HG03460 (cell line): ENCODE results near the gene PROX2.

ENCODE experiments used
- ATAC-seq: cut with Tn5 transposase; IDR thresholded peaks from one replicate; pipeline ENCODE4 v1.9.1; 2021; ENCODE audit not compliant: unreplicated experiment

The PROX2 gene

GRCh38 chr14:74875941-74876913, at the start of gene PROX2:
PROX2 (minus strand) TSS chr14:74876145; CDS start chr14:74863834, 12,311 bp downstream.
- no peak for ATAC-seq

GRCh38 chr14:74924061-74924460, 48.1 kb upstream of the PROX2 start:
- no peak for ATAC-seq

GRCh38 chr14:74922752-74923401, 46.9 kb upstream of the PROX2 start, which contains the start of gene RPS6KL1:
RPS6KL1 (minus strand) TSS chr14:74923260; CDS start chr14:74921541, 1,719 bp downstream.
- ATAC-seq, result peak; percentile 86

- ATAC-seq, result no peak
Observed at GRCh38 chr14:74921987-74922751, 46.2 kb upstream of the PROX2 start.

GRCh38 chr14:74921053-74921620, 45.2 kb upstream of the PROX2 start:
- ATAC-seq, result no peak

GRCh38 chr14:74920281-74920680, 44.3 kb upstream of the PROX2 start:
- no peak for ATAC-seq

GRCh38 chr14:74919421-74920165, 43.6 kb upstream of the PROX2 start:
- ATAC-seq, result no peak

- no peak for ATAC-seq
Observed at GRCh38 chr14:74918380-74918779, 42.4 kb upstream of the PROX2 start.

GRCh38 chr14:74917646-74918081, 41.7 kb upstream of the PROX2 start:
- ATAC-seq, result no peak

- no peak for ATAC-seq
Observed at GRCh38 chr14:74917178-74917543, 41.2 kb upstream of the PROX2 start.

GRCh38 chr14:74915826-74916225, 39.9 kb upstream of the PROX2 start:
- no peak for ATAC-seq

- no peak for ATAC-seq
Observed at GRCh38 chr14:74915426-74915825, 39.5 kb upstream of the PROX2 start.

GRCh38 chr14:74913986-74914573, 38.1 kb upstream of the PROX2 start:
- ATAC-seq, result no peak

GRCh38 chr14:74913393-74913910, 37.5 kb upstream of the PROX2 start:
- no peak for ATAC-seq

- ATAC-seq, result no peak
Observed at GRCh38 chr14:74912801-74913200, 36.9 kb upstream of the PROX2 start.

GRCh38 chr14:74912111-74912510, 36.2 kb upstream of the PROX2 start:
- no peak for ATAC-seq

GRCh38 chr14:74911704-74912103, 35.8 kb upstream of the PROX2 start:
- ATAC-seq, result no peak

- ATAC-seq, result no peak
Observed at GRCh38 chr14:74911221-74911620, 35.3 kb upstream of the PROX2 start.

- no peak for ATAC-seq
Observed at GRCh38 chr14:74910556-74910955, 34.6 kb upstream of the PROX2 start.

GRCh38 chr14:74909911-74910310, 34.0 kb upstream of the PROX2 start:
- ATAC-seq, result no peak
